LNCAP (cell line): ENCODE results near the gene DNAJA3.

ENCODE experiments used
- TF ChIP-seq, protein P1 (sequence below): fragments of 450-650 bp; IDR thresholded peaks from 2 replicates; pipeline ENCODE4 v1.5.1; 2017; ENCODE audit warnings: mild to moderate bottlenecking

The DNAJA3 gene

DNA sequence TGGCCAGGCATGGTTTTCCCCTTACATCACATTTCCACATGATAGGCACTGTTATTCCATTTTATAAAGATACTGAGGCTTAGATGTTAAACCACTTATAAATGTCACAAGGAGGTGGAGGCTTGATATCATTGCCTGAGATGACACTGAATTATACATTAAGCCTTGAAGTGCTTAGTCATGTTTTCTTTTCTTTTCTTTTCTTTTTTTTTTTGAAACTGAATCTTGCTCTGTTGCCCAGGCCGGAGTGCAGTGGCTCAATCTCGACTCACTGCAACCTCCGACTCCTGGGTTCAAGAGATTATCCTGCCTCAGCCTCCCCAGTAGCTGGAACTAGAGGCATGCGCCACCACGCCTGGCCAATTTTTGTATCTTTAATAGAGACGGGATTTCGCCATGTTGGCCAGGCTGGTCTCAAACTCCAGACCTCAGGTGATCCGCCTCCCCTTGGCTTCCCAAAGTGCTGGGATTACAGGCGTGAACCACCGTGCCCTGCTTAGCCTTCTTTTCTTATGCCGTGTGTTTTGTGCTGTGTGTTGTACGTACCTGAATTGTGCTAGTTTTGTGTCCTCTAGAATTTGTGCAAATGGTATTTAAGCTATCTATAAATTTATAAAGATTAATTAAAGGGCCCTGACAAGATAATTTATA is 1.2 kb downstream of the DNAJA3 start:
- TF ChIP-seq, protein P1, sequence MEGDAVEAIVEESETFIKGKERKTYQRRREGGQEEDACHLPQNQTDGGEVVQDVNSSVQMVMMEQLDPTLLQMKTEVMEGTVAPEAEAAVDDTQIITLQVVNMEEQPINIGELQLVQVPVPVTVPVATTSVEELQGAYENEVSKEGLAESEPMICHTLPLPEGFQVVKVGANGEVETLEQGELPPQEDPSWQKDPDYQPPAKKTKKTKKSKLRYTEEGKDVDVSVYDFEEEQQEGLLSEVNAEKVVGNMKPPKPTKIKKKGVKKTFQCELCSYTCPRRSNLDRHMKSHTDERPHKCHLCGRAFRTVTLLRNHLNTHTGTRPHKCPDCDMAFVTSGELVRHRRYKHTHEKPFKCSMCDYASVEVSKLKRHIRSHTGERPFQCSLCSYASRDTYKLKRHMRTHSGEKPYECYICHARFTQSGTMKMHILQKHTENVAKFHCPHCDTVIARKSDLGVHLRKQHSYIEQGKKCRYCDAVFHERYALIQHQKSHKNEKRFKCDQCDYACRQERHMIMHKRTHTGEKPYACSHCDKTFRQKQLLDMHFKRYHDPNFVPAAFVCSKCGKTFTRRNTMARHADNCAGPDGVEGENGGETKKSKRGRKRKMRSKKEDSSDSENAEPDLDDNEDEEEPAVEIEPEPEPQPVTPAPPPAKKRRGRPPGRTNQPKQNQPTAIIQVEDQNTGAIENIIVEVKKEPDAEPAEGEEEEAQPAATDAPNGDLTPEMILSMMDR = no peak

DNA sequence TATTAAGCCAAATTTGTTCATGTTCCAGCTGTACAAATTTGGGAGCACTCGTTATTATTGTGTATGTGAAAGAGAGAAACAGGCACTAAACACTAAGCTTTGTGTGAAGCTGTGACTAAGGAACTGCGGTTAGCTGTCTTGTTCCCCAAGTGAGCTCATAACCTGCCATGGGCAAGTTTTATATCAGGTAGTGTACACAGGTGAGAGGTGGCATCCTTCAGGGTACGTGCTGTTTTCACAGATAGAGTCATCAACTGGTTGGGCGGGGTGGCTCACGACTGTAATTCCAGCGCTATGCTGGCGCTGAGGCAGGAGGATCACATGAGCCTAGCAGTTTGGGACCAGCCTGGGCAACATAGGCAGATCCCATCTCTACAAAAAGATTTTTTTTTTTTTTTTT is 2.8 kb downstream of the DNAJA3 start:
- TF ChIP-seq, protein P1 = no peak

DNA sequence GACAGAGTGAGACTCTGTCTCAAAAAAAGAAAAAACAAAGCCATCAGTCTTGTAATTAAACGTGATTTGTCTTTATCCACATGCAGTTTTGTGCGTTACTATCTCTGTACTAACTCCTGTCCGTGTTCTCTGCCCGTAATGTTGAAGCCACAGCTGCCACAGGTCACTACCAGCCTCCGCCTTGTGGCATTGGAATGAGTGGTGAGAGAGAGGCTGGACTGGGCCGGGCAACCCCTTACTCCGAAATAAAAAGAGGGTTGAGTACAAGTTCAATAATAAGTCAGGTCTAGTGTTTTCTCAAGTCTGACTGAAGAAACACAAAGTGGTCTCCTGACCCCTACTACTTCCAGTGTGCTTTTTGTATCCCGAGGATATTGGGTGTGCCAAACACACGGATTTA is 5.4 kb downstream of the DNAJA3 start:
- TF ChIP-seq, protein P1 = no peak

DNA sequence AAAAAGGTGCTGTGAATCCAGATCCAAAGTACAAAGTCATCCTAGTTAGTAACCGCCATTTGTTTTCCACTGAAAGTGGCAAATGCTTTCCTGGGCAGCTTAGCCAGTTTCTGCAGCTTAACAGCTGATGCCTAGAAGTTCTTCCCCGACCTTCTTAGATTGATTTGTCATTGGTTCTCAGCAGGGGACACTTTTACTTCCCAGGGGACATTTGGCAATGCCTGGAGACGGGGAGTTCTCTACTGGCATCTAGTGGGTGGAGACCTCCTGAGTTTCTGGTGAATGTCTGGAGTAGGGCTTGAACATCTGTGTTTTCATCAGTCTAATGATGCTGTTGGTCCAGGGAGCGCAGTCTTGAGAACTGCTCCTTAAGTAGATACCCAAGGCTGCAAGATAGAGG is 7.6 kb downstream of the DNAJA3 start:
- TF ChIP-seq, protein P1 = no peak

DNA sequence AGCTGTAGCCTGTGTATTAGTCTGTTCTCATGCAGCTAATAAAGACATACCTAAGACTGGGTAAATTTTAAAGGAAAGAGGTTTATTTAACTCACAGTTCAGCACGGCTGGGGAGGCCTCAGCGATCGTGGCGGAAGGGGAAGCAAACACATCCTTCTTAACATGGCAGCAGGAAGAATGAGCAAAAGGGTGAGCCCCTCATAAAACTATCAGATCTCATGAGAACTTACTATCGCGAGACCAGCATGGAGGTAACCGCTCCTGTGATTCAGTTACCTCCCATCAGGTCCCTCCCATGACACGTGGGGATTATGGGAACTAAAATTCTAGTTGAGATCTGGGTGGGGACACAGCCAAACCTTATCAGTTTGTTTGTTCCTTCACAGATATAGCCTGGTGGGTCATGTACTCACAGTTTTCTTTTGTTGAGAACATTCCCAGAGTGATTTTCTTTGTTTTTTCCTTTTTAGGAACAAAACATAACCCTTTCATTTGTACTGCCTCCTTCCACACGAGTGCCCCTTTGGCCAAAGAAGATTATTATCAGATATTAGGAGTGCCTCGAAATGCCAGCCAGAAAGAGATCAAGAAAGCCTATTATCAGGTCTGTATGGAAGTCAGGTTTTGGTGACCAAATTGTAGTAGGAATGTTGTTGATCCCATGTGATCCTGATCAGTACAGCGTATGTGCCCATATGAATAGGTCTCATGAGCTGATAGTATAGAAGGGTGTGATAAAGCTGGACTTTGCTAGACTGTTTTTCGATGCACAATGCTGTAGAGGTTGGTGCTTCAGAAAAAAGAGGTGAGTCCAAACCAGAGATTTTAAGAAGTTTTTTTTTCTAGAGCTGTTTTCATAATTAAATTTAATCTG is 8.5 kb downstream of the DNAJA3 start:
- TF ChIP-seq, protein P1 = no peak

DNA sequence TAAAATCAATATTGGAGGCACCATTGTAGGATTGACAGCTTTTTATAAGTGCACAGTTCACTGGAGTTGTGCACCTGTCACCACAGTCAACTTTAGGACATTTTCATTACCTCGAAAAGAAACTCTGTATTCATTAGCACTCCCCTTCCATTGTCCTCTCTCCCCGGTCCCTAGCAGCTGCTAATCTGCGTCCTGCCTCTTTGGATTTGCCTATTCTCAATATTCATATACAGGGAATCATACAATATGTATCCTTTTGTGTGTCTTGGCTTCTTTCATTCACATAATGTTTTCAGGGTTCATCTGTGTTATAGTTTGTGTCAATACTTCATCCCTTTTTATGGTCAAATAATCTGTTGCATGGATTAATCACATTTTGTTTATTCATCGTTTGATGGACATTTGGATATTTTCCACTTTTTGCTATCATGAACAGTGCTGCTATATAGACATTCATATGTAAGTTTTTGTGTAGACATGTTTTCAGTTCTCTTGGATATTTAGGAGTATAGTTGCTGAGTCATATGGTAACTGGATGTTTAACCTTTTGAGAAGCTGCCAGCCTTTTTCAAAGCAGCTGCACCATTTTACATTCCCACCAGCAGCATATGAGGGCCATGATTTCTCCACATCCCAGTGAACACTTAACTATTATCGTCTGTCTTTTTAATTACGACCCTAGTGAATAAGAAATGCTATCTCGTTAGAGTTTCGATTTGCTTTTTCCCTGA is 9.8 kb downstream of the DNAJA3 start:
- TF ChIP-seq, protein P1 = no peak

DNA sequence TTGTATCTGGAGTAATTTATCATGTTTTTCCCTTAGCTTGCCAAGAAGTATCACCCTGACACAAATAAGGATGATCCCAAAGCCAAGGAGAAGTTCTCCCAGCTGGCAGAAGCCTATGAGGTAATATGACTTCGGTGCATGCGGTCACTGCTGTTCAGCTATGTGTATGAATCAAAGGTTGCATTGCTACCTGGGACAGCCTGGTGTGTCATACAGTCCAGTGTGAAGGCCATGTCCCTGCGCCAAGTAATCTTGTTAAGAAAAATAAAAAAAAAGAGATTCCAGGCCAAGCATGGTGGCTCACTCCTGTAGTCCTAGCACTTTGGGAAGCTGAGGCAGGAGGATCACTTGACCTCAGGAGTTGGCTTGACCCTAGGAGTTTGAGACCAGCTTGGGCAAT is 11.7 kb downstream of the DNAJA3 start:
- TF ChIP-seq, protein P1 = no peak
